Effector CD8-positive, alpha-beta T cell (primary cell): Measurements from ENCODE around the gene MKX.

ENCODE experiments used
- DNase-seq: peaks from one replicate; lab custom pipeline; 2025; lab: John Stamatoyannopoulos, UW

The MKX gene

DNA sequence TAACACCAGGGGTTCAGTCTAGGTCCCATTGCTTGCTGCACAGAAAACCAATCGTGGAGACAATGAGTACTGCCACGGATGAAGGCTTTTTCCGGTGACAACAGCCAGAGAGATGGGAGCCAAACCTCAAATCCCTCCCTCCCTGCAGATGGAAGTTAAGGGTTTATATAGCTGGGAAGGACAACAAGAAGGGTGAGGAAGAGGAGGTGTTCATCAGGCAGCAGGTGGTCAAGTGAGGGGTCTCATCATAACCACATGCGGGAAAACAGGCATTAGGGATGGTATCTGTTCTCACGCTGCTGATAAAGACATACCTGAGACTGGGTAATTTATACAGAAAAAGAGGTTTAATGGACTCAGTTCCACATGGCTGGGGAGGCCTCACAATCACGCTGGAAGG lies 91.3 kb downstream of the MKX start:
- DNase-seq, result no peak

DNA sequence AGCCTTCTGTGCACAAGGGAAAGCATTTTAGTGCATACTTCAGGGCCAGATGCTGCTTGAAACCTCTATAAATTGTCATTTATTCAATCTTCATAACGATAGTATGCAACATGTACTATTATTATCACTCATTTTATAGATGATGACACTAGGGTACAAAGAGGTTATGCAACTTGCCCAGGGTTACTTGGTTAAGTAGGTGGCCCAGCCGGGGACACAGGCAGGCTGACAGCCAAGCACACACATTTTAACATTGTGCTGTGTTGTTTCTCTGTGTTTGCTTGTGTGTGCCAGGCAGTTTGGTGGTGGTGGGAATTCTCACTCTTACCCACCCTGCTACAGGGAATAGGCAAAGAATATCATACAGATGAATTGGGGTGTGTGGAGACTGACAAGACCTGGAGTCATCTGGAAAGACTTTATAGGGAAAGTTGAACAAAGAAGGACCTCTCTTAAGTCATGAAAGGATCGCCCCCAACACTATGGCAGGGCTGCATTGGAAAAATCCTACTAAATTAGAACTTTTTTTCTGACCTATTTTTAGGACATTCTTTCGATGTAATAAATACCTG lies 98.9 kb downstream of the MKX start:
- DNase-seq, result no peak

DNA sequence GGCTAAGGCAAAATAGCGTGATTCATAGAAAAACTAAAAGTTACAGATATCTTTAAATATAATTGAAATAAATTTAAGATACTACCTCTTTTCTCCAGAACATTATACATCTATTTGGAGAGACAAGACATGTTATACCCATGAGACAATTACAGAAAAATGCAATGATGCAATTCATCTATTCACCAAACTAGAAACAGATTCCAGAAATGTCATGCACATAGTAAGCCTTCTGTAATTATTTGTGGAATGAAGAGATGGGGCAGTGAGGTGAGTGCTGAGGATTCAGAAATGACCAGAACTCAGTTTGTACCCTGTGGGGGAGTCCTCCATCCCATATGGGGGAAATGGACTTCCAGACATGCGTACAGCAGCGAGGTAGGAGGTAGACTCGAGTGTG lies 99.4 kb downstream of the MKX start:
- DNase-seq, result no peak

DNA sequence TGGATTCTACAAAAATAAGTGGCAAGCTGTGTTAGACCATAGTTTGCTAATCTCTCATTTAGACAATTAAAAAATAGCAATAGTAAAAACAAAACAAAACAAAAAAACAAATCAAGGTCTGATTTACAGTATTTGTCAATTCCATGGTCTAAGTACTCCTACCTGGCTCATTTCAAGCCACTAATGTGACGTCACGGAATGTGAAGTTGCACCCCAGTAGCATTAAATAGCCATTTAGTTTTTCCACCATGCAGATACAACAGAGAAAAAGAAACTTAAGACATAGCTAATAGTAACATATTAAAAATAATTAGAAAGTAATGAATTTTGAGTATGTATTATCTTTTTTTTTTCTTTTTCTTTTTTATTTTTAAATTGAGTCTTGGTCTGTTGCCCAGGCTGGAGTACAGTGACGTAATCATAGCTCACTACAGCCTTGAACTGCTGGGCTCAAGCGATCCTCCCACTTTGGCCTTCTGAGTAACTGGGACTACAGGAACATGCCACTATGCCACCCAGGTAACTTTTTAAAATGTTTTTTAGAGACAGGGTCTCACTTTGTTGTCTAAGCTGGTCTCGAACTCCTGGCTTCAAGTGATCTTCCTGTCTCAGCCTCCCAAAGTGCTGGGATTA lies 101.2 kb downstream of the MKX start:
- DNase-seq, result no peak

DNA sequence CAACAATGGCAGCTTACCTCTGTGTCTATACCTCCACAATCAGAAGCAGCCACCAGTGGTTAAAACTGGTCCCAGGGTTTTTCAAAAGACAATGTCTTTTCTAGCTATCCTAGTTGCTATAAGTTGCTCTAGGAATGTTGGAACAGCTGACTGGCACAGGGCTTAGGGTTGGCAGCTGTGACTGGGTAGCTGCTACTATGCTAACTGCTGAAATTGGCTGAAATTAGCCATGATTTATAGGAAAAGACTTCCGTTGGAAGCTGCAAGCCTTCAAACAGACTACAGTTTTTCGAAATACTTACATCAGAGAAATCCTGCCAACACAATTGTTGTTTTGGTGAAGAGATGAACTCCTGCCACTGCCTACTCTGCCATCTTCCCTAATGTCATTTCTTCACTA lies 102.3 kb downstream of the MKX start:
- DNase-seq, result no peak

DNA sequence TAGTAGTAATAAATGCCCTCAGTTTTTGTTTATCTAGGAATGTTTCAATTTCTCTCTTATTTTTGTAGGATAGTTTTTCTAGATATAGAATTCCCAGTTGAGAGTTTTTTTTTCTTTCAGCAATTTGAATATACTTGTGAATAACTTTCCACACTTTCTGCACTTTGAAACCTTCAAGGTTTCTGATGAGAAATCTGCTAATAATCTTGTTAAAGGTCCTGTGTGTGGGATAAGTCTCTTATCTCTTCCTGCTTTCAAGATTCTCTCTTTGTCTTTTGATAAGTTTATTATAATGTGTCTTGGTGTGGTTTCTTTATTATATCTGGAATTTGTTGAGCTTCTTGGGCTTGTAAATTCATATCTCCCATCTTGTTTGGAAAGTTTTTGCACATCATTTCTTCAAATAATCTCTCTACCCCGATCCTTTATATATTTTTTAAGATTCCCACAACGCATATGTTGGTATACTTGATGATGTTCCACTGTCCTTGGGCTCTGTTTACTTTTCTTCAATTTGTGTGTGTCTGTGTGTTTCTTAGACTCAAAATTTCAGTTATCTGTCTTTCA lies 103.5 kb downstream of the MKX start:
- DNase-seq, result no peak

DNA sequence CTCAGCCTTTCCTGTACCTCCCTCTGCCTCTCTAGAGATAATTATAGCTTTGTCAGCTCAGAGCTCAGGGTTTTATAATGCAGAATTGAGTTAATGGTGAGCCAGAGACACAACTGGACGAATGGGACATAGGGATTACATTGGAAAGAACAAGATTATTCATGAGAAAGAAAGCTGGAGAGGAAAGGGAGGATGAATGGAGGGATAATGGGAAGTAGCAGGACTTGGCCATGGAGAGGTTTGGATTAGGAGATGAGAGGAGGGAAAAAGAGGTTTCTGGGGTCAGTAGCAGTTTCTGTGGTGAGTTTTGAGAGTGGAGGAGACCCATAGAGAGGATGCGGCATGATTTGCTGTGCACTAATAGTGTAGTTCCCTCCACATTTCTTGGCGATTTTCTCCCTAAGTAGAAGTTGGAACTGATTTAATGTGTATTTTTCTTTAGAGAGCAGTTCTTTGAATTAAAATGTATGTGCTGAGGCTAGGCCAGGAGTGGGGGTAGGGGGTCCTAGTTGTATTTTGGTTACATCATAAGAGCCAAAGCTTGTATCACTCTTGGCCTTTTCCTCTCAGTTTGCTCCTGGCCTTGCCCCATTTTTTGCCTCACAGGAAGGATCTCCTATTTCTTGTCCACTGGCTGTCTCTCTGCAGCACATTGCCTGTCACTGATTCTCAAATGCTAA lies 107.4 kb downstream of the MKX start:
- DNase-seq, result no peak

DNA sequence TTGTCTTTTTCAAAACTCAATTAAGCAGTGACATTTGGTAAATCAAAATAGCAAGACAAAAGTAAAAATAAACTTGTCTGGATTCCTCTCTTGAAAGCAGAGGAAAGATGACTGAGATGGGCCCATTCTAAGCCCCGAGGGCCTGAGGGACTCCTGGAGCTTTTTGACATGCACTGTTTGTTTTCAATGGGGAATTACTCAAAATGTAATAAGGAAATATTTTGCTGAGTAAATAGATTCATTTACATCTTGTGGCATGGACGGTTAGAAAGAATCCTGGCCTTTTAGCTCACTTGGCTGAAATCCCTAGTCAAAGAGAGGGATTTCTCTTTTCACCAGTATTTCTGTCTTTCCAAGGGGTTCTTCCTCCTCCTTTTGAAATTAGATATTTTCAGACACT lies 108.0 kb downstream of the MKX start:
- no peak for DNase-seq

DNA sequence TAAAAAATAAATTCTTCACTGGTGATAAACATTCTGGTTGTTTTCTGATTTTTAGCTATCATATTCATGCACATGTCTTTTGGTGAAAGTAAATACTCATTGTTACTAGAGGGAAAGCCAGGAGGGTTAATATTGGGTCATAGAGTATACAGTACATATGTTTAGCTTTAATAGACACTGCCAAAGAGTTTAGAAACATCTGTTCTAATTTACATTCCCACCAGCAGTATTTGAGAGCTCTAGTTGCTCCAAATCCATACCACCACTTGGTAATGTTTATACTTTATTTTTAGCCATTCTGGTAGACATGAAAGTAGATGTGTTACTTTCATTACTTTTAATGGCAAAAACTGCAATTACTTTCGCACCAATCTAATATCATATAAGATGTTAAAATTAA lies 108.8 kb downstream of the MKX start:
- no peak for DNase-seq

DNA sequence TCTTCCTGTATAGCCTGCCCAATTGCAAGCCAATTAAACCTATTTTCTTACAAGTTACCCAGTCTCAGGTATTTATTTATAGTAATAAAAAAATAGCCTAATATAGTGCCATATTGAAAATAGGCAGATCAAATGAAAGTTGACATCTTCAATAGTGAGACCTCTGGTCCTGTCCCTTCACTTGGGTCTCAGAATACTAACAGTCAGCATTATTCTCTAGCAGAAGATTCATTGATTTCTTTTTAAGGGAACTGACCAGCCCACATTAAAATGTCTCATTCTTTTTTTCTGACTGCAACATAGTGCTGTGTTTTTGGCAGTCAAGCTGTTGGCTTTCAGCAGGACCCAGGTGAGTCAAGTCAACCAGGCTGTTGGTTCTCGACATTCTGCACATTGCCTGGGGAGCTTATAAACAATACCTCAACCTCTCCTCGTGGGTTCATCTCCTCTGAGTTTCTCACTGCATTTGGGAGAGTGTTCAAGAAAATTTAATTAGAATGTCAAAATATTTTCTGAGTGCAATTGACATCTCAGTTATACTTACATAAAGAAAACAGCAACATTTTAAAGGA lies 109.8 kb downstream of the MKX start:
- no peak for DNase-seq

DNA sequence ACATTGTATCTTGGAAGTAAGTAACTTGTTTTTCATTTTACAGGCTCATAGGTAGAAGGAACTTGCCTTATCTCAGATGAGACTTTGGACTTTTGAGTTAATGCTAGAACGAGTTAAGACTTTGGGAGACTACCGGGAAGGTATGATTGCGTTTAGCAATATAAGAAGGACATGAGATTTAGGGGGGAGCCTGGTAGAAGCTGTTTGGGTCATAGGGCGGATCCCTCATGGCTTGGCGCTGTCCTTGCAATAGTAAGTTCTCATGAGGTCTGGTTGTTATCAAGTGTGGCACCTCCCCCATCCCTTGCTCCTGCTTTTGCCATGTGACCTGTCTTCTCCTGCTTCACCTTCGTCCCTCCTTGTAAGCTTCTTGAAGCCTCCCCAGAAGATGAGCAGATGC lies 110.3 kb downstream of the MKX start:
- DNase-seq, result no peak

DNA sequence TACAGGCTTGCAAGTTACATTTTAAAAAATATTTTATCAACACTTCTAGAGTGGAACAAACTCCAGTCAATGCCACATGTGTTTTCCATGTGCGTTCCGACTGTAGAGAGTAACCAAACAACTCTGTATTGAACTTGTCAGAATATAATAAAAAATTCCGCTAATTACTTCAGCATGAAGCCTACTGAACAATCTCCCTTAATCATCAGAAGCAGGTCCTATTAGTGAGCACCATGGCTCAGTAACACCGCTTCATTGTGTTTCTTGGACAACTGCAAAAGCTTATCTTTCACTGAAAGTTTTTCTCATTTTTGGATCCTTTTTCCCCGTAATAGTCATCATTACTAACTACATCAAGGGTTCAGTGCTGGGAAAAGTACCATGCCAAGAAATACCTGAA lies 117.0 kb downstream of the MKX start:
- DNase-seq, result no peak

DNA sequence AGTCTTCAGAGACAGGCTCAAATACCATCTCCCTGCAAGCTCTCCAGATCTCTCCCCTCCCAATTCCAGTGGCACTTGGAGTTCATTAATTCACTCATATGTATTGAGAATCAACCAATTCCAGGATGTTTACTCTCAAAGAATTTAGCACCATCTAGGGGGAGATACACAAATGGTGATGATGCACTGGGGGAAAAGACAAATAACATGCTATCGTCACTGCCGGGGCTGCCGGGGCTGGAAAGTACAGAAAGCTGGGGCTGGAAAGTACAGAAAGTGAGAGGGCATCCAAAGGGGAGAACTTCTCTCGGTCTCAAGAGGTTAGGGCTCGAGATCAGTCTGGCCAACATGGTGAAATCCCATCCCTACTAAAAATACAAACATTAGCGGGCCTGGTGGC lies 118.7 kb downstream of the MKX start:
- DNase-seq, result no peak

DNA sequence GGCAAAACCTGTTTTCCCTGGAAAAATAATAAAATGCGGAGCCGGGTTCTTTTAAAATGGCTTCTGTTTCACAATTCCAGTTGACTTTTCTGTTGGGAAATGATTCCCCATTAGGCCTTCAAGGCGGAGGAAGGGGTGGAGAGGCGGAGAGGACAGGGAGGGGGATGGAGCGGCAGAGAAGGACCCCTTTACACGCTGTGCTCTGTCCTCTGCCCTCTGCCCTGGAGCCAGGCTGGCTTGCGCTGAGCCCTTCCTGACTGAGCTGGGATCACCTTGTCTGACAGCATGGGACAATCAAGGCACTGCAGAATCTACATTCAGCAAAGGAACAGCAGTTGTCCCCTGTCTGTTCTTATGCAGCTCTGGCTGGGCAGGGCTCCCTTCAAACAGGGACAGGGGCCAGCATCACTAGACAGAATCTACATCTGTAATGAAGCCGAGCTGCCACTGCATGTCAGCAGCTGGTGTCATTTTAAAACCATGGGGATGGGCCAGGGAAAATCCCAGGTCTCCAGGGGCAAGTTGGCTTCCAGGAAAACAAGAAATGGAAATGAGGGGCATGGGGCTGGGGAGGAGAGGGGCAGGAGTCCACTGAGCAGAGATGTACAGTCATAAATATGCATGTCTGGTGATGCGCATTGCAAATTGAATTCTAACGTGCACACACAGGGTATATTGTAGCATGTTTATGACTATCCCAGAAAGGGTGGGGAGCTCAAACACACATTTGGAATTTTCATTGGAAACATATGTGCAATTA lies 120.0 kb downstream of the MKX start:
- no peak for DNase-seq

DNA sequence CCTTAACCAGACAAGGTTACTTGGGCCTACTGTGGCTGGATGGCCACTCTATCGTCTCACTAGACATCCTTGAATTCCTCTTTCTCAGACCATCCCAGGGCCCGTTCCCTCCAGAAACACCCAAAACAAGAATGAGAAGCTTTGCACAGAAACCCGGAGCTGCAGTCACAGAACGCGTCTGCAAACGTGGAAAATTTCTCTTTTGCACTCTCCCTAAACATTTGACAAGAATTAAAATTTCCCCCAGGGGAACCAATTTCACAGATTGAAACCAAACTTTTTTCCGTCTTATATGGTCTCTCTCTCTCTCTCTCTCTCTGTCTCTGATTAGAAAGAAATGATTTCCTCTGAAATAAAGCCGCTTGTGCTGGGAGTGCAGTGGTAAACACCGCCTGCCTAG lies 120.7 kb downstream of the MKX start:
- no peak for DNase-seq
